ENCODE measurements around the gene NCF1.
"Not testable (repeated sequence)": the region's sequence is repeated elsewhere in the genome, so short reads cannot be mapped to it uniquely, and the experiment has no call there.

Gene NCF1

DNA sequence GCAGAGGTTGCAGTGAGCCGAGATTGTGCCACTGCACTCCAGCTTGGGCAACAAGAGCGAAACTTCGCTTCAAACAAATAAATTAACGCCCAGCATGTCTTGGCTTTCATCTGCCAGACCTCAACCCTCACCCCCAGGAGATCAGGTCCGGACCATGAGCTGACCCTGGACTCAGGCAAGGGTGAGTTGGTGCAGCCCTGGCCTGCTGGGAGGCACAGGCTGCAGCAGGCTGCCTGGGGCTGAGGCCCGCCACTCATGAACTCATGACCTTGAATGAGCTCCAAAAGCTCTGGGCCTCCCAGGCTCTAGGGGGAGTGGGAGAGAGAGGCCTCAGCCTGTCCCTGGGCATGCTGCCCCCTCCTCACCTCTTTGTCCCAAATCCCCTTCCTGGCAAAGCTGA is 1.7 kb upstream of the NCF1 start:
- not testable (repeated sequence) for H3K27ac Mint-ChIP-seq, H3K27me3 Mint-ChIP-seq, H3K9me3 Mint-ChIP-seq, H3K36me3 Mint-ChIP-seq, H3K4me3 Mint-ChIP-seq, H3K4me1 Mint-ChIP-seq

DNA sequence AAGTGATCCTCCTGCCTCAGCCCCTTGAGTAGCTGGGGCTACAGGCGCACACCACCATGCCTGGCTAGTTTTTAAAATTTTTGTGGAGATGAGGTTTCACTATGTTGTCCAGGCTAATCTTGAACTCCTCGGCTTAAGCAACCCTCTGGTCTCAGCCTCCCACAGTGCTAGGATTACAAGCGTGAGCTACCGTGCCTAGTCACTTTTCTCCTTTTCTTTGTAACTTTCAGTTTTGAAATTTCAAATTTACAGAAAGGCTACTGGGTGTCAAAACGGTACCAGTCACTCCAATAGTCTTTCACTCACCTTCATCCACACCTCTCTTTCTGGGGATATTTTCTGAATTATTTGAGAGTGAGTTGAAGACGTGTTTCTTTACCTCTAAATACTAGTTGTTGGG is 1.3 kb downstream of the NCF1 start:
- not testable (repeated sequence) for H3K36me3 Mint-ChIP-seq, H3K27me3 Mint-ChIP-seq, H3K9me3 Mint-ChIP-seq, H3K27ac Mint-ChIP-seq, H3K4me3 Mint-ChIP-seq, H3K4me1 Mint-ChIP-seq

DNA sequence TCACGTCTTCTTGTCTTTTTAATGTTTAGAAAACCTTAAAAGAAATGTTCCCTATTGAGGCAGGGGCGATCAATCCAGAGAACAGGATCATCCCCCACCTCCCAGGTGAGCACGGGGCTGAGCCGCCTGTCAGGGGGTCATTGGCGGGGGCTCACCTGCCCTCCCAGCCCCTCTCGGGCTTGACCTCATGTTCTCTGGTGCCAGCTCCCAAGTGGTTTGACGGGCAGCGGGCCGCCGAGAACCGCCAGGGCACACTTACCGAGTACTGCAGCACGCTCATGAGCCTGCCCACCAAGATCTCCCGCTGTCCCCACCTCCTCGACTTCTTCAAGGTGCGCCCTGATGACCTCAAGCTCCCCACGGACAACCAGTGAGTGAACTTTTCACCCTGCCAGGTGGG is 5.2 kb downstream of the NCF1 start:
- H3K36me3 Mint-ChIP-seq, H3K27me3 Mint-ChIP-seq, H3K4me1 Mint-ChIP-seq, H3K27ac Mint-ChIP-seq, H3K9me3 Mint-ChIP-seq, H3K4me3 Mint-ChIP-seq: not testable (repeated sequence)

DNA sequence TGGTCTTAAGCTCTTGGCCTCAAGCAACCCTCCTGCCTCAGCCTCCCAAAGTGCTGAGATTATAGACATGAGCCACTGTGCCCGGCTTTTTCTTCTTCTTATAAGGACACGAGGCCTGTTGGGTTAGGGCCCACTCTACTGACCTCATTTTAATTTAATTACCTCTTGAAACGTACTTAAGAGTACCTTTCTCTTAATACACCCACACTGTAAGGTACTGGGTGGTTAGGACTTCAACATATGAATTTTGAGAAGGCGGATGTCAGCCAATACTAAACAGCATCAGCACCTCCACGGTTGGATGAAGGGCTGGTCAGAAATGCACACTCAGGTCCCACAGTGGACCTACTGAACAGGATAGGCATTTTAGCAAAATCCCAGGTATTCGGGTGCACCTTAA is 7.9 kb downstream of the NCF1 start:
- not testable (repeated sequence) for H3K4me3 Mint-ChIP-seq, H3K36me3 Mint-ChIP-seq, H3K27me3 Mint-ChIP-seq

DNA sequence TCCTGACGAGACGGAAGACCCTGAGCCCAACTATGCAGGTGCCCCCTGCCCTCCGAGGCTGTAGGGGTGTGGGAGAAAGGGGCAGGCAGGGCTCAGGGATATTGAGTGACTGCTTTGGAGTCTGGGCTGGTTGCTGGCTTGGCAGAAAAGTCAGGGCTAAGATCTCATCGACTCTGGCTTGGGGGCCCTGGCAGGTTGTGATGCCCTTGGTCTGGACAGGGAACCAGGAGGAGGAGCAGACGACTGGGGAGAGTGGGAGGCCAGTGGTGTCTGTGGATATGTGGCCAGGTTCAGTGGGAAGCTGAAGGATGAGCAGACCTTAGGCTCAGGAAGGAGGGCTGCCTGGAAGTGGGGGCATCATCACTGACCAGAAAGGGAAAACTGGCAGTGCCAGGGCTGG is 9.8 kb downstream of the NCF1 start:
- not testable (repeated sequence) for H3K36me3 Mint-ChIP-seq, H3K27ac Mint-ChIP-seq, H3K4me3 Mint-ChIP-seq, H3K4me1 Mint-ChIP-seq, H3K27me3 Mint-ChIP-seq, H3K9me3 Mint-ChIP-seq

More for the DNA sequence above, 7.9 kb downstream of the NCF1 start:
- not testable (repeated sequence) for H3K9me3 Mint-ChIP-seq, H3K27ac Mint-ChIP-seq, H3K4me1 Mint-ChIP-seq

DNA sequence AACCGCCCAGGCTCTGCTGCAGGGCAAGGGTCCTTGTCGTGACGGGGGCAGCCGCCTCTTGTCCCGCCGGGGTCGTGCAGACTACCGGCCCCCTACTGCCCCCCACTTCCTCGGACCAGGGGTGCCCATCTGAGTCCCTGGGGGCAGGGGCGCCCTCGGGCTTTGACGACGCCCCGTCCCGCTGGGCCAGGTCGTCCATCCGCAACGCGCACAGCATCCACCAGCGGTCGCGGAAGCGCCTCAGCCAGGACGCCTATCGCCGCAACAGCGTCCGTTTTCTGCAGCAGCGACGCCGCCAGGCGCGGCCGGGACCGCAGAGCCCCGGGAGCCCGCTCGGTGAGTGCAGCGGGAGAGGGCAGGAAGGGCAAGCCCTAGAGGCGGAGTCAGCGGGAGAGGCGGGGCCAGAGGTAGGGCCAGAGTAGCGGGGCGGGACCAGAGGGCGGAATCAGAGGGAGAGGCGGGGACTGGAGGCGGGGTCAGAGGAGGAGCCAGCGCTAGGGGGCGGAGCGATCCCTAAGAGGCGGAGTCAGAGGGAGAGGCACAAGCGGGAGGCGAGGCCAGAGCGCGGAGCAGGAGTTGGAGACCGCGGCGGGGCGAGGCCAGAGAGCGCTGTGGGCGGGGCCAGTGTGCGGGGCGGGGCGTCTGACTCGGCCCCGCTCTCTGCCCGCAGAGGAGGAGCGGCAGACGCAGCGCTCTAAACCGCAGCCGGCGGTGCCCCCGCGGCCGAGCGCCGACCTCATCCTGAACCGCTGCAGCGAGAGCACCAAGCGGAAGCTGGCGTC is 14.7 kb downstream of the NCF1 start:
- H3K27ac Mint-ChIP-seq: not testable (repeated sequence)

DNA sequence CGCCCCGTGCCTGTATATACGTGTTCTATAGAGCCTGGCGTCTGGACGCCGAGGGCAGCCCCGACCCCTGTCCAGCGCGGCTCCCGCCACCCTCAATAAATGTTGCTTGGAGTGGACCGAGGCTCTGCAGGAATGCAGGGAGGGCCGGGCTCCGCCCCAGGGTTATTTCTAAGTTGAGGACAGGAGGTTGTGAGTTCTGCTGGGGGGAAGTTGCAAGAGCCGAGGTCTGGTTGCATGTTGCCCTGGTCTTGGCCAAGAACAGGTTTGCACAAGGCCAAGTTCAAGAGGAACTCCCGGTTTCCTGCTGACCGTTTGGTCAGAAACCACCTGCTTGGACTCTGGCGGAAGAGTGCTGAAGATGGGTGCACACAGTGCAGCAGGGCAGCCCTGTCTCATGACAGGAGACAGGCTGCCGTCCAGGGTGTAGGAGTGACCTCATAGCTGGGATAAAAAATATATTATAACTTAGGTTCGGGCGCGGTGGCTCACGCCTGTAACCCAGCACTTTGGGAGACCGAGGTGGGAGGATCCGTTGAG is 15.5 kb downstream of the NCF1 start:
- not testable (repeated sequence) for H3K36me3 Mint-ChIP-seq, H3K27ac Mint-ChIP-seq, H3K27me3 Mint-ChIP-seq, H3K4me1 Mint-ChIP-seq, H3K9me3 Mint-ChIP-seq, H3K4me3 Mint-ChIP-seq

More for the DNA sequence above, 14.7 kb downstream of the NCF1 start:
- not testable (repeated sequence) for H3K27me3 Mint-ChIP-seq, H3K4me1 Mint-ChIP-seq, H3K9me3 Mint-ChIP-seq, H3K36me3 Mint-ChIP-seq, H3K4me3 Mint-ChIP-seq

DNA sequence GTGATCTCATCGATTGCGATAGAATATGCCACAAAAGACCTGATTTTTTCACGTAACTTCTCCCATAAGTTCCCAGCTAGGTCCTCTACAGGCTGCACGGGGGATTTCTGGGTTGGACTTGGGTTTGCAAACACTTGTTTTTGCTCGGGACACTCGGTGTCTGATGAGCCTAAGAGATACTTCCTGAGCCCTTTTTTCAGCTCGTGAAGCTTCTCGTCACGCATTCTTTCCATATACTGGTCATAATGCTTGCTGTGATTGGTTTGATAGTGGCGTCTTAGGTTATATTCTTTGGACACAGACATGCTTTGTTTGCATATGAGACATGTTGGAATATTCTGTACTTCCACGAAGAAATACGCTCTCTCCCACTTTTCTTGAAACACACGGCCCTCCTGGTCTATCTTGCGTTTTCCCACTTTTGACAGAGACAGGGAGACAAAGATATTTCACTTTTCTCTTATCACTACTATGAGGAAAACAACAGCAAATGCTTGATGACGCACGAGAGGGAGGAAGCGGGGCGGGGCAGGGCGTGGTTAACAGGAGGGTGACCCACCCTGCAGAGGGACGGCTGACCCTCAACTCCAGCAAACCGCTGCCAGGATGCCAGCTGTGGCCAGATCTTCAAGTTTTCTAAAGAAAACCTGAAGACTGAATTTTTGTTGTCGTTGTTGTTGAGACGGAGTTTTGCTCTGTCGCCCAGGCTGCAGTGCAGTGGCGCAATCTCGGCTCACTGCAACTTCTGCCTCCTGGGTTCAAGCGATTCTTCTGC is 24.2 kb downstream of the NCF1 start:
- H3K36me3 Mint-ChIP-seq, H3K27ac Mint-ChIP-seq, H3K4me3 Mint-ChIP-seq, H3K4me1 Mint-ChIP-seq, H3K27me3 Mint-ChIP-seq, H3K9me3 Mint-ChIP-seq: not testable (repeated sequence)

DNA sequence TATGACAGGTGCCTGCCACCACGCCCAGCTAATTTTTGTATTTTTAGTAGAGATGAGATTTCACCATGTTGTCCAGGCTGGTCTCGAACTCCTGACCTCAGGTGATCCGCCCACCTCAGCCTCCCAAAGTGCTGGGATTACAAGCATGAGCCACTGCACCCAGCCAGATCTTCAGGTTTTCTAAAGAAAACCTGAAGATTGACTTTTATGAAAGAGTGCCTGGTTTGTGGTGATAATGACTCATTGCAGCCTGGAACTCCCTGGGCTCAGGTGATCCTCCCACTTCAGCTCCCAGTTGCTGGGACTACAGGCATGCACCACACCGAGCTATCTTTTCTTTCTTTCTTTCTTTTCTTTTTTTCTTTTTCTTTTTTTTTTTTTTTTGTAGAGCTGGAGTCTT is 24.8 kb downstream of the NCF1 start:
- H3K27ac Mint-ChIP-seq, H3K27me3 Mint-ChIP-seq, H3K4me3 Mint-ChIP-seq, H3K9me3 Mint-ChIP-seq, H3K36me3 Mint-ChIP-seq, H3K4me1 Mint-ChIP-seq: not testable (repeated sequence)

DNA sequence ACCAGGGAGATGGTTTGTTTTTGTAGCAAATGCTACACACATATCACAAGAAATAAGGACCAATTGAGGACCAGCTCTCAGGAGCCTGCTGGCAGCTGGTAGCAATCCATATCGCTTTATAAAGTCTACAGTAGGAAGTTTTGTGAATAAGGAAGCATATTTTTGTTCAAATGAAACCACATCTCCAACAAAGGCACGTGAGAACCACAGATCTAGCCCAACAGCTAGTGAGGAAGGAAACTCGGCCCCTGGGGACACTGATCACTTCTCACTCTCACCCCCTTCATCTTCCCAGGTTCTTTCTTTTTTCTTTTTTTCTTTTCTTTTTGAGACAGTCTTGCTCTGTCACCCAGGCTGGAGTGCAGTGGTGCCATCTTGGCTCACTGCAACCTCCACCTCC is 42.1 kb downstream of the NCF1 start:
- H3K4me3 Mint-ChIP-seq, H3K27me3 Mint-ChIP-seq, H3K27ac Mint-ChIP-seq, H3K9me3 Mint-ChIP-seq, H3K36me3 Mint-ChIP-seq, H3K4me1 Mint-ChIP-seq: not testable (repeated sequence)

DNA sequence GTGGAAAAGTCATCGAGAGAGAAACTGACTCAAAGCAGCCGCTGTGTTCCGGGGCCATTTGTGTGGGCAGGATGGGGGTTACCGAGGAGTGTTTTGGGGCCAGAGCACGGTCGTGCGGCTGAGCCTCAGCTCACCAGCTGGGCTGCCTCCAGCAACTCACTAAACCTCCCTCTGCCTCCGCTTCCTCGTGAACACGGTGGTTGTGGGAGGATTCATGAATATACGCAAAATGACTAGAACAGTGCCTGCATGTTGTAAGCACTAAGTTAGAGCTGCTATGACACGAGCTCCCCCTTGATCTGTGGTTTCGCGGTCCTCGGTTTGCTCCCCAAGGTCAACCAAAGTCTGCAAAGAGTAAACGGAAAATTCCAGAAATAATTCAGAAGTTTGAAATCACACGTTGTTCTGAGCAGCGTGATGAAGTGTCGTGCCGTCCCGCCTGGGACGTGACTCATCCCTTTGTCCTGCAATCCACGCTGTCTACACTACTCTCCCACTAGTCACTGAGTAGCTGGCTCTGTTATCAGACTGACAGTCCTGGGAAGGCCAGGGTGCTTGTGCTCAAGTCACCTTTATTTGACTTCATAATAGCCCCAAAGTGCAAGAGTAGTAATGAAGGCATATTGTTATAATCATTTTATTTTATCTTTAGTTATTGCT is 46.5 kb downstream of the NCF1 start:
- H3K36me3 Mint-ChIP-seq, H3K4me1 Mint-ChIP-seq, H3K27me3 Mint-ChIP-seq, H3K4me3 Mint-ChIP-seq, H3K27ac Mint-ChIP-seq, H3K9me3 Mint-ChIP-seq: not testable (repeated sequence)

DNA sequence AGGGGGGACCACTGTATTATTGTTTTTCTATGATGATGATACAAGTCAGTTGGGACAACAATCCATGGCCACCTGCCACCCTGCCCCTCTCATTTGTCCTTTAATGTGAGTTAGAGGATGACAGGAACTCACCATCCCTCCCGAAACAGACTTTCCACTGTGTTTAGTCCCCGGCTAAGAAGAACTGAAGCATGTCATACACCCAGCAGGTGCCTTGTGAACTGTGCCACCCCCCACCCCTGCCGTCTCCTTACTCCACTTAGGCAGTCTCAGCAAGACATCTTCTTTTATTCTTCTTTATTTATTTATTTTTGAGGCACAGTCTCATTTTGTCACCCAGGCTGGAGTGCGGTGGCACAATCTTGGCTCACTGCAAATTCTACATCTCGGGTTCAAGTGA is 47.4 kb downstream of the NCF1 start:
- not testable (repeated sequence) for H3K4me3 Mint-ChIP-seq, H3K9me3 Mint-ChIP-seq, H3K4me1 Mint-ChIP-seq, H3K36me3 Mint-ChIP-seq, H3K27ac Mint-ChIP-seq, H3K27me3 Mint-ChIP-seq

DNA sequence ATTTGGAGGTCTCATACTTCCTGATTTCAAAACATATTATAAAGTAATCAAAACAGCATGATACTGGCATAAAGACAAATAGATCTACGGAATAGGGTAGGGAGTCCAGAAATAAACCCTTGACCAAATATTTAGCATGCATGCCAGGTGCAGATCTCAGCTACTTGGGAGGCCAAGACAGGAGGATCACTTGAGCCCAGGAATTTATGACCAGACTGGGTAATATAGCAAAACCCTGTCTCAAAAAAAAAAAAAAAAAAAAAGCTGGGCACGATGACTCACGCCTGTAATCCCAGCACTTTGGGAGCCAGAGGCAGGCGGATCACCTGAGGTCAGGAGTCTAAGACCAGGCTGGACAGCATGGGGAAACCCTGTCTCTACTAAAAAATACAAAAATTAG is 56.1 kb downstream of the NCF1 start:
- not testable (repeated sequence) for H3K4me1 Mint-ChIP-seq, H3K36me3 Mint-ChIP-seq, H3K27me3 Mint-ChIP-seq, H3K9me3 Mint-ChIP-seq, H3K4me3 Mint-ChIP-seq, H3K27ac Mint-ChIP-seq

DNA sequence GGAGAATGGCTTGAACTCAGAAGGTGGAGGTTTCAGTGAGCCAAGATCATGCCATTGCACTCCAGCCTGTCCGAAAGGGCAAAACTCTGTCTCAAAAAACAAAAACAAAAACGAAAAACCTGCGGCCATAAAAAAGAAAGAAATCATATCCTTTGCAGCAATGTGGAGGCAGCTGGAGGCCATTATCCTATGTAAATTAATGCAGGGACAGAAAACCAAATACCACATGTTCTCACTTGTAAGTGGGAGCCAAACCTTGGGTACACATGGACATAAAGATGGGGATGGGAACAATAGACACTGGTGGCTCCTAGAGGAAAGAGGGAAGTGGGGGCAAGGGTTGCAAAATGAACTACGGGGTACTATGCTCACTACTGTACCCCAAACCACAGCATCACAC is 56.6 kb downstream of the NCF1 start:
- not testable (repeated sequence) for H3K36me3 Mint-ChIP-seq, H3K9me3 Mint-ChIP-seq, H3K27ac Mint-ChIP-seq, H3K4me3 Mint-ChIP-seq, H3K4me1 Mint-ChIP-seq, H3K27me3 Mint-ChIP-seq

Data from activated naive CD4-positive, alpha-beta T cell treated with anti-CD3 and anti-CD28 coated beads, Interleukin-2, amount 50 U/mL, for 24 hours (primary cell).